Body of pancreas (tissue), 4 donors: ENCODE measurements around the gene MICAL2.

Experiments
- POLR2A ChIP-seq, 3 donors: fragments of 450-650 bp; IDR thresholded peaks; one replicate each; pipeline ENCODE4 v1.6.1; 2016; ENCODE audit warnings: antibody characterized with exemption in 3 of 3, mild to moderate bottlenecking in 2 of 3
- TF ChIP-seq, protein P1 (sequence below), 7 experiments: fragments of 450-650 bp in 4 of 7; fragments of 200-600 bp in 3 of 7; sonication (generic) in 3 of 7; IDR thresholded peaks; one replicate each; pipeline ENCODE4 v1.5.1; 2016 to 2019; ENCODE audit warnings: antibody characterized with exemption in 7 of 7

DNA sequence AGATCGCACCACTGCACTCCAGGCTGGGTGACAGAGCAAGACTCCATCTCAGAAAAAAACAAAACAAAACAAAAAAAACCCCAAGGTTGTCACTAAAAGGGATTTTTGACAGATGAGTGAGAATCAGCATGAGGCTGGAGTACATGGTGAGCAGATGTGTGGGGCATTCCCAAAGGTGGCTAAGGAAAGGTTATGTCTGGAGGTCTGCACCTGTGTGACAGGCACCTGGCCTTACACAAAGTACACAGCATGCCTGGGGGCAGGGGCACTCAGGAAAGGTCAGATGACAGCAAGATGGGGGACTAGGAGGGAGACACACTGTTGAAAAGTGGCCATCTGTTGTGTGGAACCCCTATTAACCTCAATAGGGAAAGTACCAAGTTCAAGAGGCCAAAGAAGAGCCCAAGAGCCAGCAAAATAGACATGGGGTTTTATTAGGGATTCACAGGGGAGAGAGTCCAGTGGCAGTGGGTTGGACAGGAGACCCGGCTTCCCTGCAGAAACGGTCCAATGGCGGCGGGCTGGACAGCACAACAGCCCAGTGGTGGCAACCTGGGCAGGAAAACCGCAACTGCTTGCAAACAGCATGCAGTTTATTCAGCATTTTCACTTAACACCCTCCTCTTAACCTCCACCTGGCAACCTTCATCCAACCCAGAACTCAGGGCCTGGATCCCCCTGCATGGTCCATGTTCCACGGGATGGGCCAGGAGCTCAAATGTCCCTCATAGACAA is 101.1 kb downstream of the MICAL2 start:
- TF ChIP-seq, protein P1, sequence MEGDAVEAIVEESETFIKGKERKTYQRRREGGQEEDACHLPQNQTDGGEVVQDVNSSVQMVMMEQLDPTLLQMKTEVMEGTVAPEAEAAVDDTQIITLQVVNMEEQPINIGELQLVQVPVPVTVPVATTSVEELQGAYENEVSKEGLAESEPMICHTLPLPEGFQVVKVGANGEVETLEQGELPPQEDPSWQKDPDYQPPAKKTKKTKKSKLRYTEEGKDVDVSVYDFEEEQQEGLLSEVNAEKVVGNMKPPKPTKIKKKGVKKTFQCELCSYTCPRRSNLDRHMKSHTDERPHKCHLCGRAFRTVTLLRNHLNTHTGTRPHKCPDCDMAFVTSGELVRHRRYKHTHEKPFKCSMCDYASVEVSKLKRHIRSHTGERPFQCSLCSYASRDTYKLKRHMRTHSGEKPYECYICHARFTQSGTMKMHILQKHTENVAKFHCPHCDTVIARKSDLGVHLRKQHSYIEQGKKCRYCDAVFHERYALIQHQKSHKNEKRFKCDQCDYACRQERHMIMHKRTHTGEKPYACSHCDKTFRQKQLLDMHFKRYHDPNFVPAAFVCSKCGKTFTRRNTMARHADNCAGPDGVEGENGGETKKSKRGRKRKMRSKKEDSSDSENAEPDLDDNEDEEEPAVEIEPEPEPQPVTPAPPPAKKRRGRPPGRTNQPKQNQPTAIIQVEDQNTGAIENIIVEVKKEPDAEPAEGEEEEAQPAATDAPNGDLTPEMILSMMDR (IDR thresholded peaks at IDR 0.05) = no peak
- no peak for TF ChIP-seq POLR2A (IDR thresholded peaks at IDR 0.05)
